ENCODE data around the gene F2R. TPM values are rescaled to one million over a fixed set of nuclear protein-coding genes. Genes with fewer than 3 reads are reported as not detected.

F2R gene
- polyA plus RNA-seq, 1 donor = 52.5 TPM

DNA sequence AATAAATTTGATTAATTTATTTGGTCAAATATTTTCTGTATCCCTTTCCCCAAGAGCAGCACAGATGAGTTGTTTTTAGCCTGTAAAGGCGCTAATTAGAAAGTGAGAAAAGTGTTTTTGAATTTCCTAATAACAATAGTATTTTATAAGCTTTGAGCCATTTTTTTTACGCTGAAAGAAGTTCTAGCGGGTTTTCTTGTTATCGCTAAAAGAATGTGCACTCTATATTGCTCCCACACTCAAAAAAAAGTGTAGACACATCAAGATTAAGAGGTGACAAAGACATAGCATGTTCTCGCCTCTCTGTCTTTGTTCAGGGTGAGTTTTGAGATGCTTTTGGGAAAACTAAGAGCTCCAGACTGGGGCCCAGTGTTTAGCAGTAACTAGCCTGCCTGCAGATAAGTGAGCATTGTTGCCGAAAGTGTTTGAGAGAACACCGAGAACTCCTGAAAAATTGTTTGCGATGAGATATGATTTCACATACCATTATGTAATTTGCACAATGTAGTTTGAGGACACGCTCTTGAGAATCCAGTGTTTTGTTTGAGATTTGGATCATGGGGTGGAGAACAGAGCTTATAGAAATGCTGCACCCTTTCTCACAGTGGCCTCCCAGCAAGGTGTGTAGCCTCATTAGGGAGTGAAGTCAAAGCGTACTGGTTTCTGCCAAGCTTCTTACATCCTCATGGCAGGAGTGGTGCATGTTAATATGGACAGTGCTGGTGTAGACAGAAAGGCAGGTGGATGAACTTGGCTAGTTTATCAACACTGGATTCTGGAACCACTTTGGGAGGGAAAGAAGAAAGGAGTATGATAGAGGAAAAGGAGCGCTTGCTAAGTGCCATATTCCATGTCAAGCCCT is 1.5 kb downstream of the F2R start:
- Histone ChIP-seq H3K4me1 (ENCODE audit: control insufficient read depth, insufficient read depth, low read length) (no peaks in the 10 kb centered on the region), H3K9me3 (ENCODE audit: control insufficient read depth, low read depth, low read length) (peaks cover 4% of the 10 kb centered on the region), H3K27me3 (ENCODE audit: control insufficient read depth, insufficient read depth, low read length) (peaks cover 14% of the 10 kb centered on the region), H3K4me3 (ENCODE audit: low read length) (peak overlapping the region; percentile 79), H3K27ac (ENCODE audit: low read length) (peak overlapping the region; percentile 11), H3K36me3 (ENCODE audit: control insufficient read depth, insufficient read depth, low read length) (no peaks in the 10 kb centered on the region)
- WGBS (ENCODE audit: insufficient coverage, low lambda C conversion rate) = 80% methylated on average over 1 of the region's 11 CpGs
- DNase-seq = peak in 1 of 2 donors; percentile 32

DNA sequence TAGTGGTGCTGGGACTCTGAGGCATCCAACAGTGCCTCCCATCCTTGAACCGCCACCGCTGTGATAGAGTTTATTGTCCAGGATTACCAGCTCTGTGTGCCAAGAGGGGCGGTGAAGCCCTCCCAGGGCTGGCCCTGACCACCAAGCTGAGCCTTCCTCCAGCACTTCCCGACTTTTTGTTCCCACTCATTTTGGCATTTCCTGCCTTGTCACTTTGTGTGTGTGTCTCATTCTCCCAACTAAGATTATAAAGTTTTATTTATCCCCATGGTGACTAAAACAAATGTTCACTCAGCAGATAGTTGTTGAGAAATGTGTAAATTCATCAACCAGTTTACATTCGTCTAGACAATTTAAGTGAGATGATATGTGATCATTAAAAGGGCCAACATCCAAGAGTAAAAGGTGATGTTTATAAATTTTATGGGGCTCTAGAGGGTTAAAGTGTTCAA is 2.5 kb downstream of the F2R start:
- Histone ChIP-seq H3K27ac (ENCODE audit: low read length) (no peak overlapping the region), H3K4me3 (ENCODE audit: low read length) (peak overlapping the region; percentile 79), H3K27me3 (ENCODE audit: control insufficient read depth, insufficient read depth, low read length) (peaks cover 14% of the 10 kb centered on the region), H3K36me3 (ENCODE audit: control insufficient read depth, insufficient read depth, low read length) (no peaks in the 10 kb centered on the region), H3K4me1 (ENCODE audit: control insufficient read depth, insufficient read depth, low read length) (no peaks in the 10 kb centered on the region), H3K9me3 (ENCODE audit: control insufficient read depth, low read depth, low read length) (peaks cover 4% of the 10 kb centered on the region)
- no peak for DNase-seq
- WGBS (ENCODE audit: insufficient coverage, low lambda C conversion rate) = 100% methylated on average over 1 of the region's 5 CpGs

DNA sequence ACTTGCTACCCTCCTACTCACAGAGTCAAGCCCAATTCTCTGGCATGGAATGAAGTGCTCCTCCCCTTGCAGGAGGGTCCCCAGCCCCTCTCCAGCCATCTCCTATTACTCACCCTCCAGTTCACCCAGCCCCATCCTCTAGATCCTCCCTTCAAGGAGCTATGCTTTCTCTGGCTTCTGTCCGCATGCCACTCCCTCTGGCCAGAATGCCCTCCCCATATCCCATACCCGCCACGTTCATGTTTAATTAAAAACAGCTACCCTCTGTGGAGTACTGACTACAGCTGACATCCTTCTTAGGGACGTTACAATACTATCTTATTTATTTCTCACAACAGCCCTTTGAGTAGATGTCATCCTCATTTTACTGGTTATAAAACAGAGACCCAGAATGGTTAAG is 3.0 kb downstream of the F2R start:
- WGBS (ENCODE audit: insufficient coverage, low lambda C conversion rate) = 87% methylated on average over 3 of the region's 4 CpGs
- no peak for DNase-seq
- H3K27ac ChIP-seq (ENCODE audit: low read length) = no peak overlapping the region

DNA sequence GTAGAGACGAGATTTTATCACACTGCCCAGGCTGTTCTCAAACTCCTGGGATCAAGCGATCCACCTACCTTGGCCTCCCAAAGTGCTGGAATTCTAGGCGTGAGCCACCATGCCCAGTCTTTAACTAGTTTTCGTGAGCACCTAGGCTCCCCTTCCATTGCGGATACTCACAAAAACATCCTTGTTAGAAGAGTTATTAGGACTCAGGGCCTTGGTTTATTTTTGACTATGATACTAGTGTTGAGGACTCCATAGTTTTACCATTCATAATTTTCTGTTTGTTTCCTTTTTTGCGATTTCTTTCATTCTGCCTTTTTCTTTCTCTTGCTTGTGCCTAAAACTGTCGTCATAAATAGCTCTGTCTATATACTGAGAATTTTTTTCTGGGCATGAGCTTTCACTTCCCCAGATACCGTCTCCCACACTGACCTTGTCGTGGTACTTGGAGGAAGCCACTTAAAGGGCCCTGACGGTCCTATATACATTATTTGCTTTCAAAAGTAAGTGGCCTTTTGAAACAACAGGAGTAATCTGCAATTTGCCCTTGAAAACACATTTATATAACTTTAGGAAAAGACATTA is 5.2 kb downstream of the F2R start:
- no peak overlapping the region for H3K4me3 ChIP-seq (ENCODE audit: low read length)
- no peak for DNase-seq
- H3K27me3 ChIP-seq (ENCODE audit: control insufficient read depth, insufficient read depth, low read length) = no peaks in the 10 kb centered on the region
- WGBS (ENCODE audit: insufficient coverage, low lambda C conversion rate) = 75% methylated on average over 4 of the region's 10 CpGs
- no peaks in the 10 kb centered on the region for H3K36me3 ChIP-seq (ENCODE audit: control insufficient read depth, insufficient read depth, low read length)
- no peaks in the 10 kb centered on the region for H3K9me3 ChIP-seq (ENCODE audit: control insufficient read depth, low read depth, low read length)
- no peak overlapping the region for H3K27ac ChIP-seq (ENCODE audit: low read length)
- no peaks in the 10 kb centered on the region for H3K4me1 ChIP-seq (ENCODE audit: control insufficient read depth, insufficient read depth, low read length)

More for the DNA sequence above, 3.0 kb downstream of the F2R start:
- Histone ChIP-seq H3K9me3 (ENCODE audit: control insufficient read depth, low read depth, low read length) (peaks cover 4% of the 10 kb centered on the region), H3K36me3 (ENCODE audit: control insufficient read depth, insufficient read depth, low read length) (no peaks in the 10 kb centered on the region), H3K4me1 (ENCODE audit: control insufficient read depth, insufficient read depth, low read length) (no peaks in the 10 kb centered on the region), H3K4me3 (ENCODE audit: low read length) (no peak overlapping the region), H3K27me3 (ENCODE audit: control insufficient read depth, insufficient read depth, low read length) (peaks cover 14% of the 10 kb centered on the region)

DNA sequence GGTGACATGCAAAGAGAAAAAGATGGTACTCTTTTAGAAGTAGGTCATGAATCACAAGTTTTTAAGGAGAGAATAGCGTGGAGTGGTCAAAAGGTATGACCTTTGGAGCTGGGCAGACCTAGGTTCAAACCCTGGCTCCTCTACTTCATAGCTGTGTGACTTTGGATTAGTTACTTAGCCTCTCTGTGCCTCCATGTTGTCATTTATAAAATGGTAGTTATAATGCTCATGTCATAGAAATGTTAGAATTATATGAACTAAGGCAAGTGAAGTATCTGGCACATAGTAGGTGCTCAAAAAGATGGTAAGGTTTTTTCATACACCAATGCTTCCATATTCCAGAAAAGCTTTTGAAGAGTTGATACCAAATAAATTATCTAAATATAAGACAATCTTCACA is 7.3 kb downstream of the F2R start:
- Histone ChIP-seq H3K27ac (ENCODE audit: low read length) (no peak overlapping the region), H3K4me1 (ENCODE audit: control insufficient read depth, insufficient read depth, low read length) (no peaks in the 10 kb centered on the region), H3K27me3 (ENCODE audit: control insufficient read depth, insufficient read depth, low read length) (no peaks in the 10 kb centered on the region), H3K4me3 (ENCODE audit: low read length) (no peak overlapping the region), H3K9me3 (ENCODE audit: control insufficient read depth, low read depth, low read length) (no peaks in the 10 kb centered on the region), H3K36me3 (ENCODE audit: control insufficient read depth, insufficient read depth, low read length) (no peaks in the 10 kb centered on the region)
- no peak for DNase-seq
- 100% methylated on average over 1 of the region's 1 CpG for WGBS (ENCODE audit: insufficient coverage, low lambda C conversion rate)

DNA sequence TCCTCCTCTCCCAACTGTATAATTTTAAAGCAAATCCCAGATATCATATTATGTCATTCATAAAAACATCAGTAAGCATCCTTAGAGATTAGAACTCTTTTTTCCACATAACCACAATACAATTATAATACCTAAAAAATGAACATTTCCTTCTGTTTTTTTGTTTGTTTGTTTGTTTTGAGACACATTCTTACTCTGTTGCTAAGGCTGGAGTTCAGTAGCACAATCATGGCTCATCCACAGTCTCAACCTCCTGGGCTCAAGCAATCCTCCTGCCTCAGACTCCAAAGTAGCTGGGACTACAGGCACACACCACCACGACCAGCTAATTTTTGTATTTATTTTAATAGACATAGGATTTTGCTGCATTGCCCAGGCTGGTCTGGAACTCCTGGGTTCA is 8.0 kb downstream of the F2R start:
- H3K9me3 ChIP-seq (ENCODE audit: control insufficient read depth, low read depth, low read length) = peaks cover 4% of the 10 kb centered on the region
- DNase-seq = no peak
- H3K36me3 ChIP-seq (ENCODE audit: control insufficient read depth, insufficient read depth, low read length) = no peaks in the 10 kb centered on the region
- no CpG with 5 or more reads among the region's 1 CpG for WGBS (ENCODE audit: insufficient coverage, low lambda C conversion rate)
- H3K27ac ChIP-seq (ENCODE audit: low read length) = no peak overlapping the region
- H3K27me3 ChIP-seq (ENCODE audit: control insufficient read depth, insufficient read depth, low read length) = no peaks in the 10 kb centered on the region
- no peak overlapping the region for H3K4me3 ChIP-seq (ENCODE audit: low read length)
- no peaks in the 10 kb centered on the region for H3K4me1 ChIP-seq (ENCODE audit: control insufficient read depth, insufficient read depth, low read length)

DNA sequence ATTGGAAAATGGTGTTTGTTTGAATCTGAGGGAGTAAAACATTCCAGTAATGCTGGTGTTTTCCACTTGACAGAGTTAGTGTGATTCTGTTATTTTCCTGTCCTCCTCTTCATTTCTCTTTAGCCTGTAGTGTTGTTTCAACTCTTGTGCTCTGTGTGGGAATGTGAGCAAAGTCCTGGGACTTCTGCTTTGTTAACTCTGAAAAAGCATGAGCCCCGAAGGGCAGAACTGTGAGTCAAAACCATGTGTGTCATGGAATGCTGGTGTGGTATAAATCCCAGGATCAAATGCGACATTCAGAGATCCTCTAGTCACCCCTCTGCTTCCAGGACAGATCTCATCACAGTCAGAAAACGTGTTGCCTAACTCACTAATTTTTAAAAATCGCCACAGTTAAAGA is 8.9 kb downstream of the F2R start:
- H3K9me3 ChIP-seq (ENCODE audit: control insufficient read depth, low read depth, low read length) = peaks cover 4% of the 10 kb centered on the region
- no peaks in the 10 kb centered on the region for H3K4me1 ChIP-seq (ENCODE audit: control insufficient read depth, insufficient read depth, low read length)
- WGBS (ENCODE audit: insufficient coverage, low lambda C conversion rate) = 80% methylated on average over 4 of the region's 4 CpGs
- no peaks in the 10 kb centered on the region for H3K36me3 ChIP-seq (ENCODE audit: control insufficient read depth, insufficient read depth, low read length)
- peak in 1 of 2 donors; percentile 30 for DNase-seq
- no peaks in the 10 kb centered on the region for H3K27me3 ChIP-seq (ENCODE audit: control insufficient read depth, insufficient read depth, low read length)
- no peak overlapping the region for H3K4me3 ChIP-seq (ENCODE audit: low read length)
- no peak overlapping the region for H3K27ac ChIP-seq (ENCODE audit: low read length)

DNA sequence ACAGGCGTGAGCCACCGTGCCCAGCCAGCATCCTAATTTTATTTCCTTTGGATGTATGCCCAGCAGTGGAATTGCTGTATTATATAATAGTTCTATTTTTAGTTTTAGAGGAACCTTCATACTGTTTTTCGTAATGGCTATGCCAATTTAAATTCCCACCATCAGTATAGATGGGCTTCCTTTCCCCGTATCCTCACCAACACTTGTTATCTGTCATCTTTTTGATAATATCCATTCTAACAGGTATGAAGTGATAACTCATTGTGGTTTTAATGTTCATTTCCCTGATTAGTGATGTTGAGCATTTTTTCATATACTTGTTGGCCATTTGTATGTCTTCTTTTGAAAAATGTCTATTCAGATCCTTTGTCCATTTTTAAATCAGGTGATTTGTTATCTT is 13.0 kb downstream of the F2R start:
- Histone ChIP-seq H3K27me3 (ENCODE audit: control insufficient read depth, insufficient read depth, low read length) (no peaks in the 10 kb centered on the region), H3K4me1 (ENCODE audit: control insufficient read depth, insufficient read depth, low read length) (no peaks in the 10 kb centered on the region), H3K9me3 (ENCODE audit: control insufficient read depth, low read depth, low read length) (peaks cover 8% of the 10 kb centered on the region), H3K36me3 (ENCODE audit: control insufficient read depth, insufficient read depth, low read length) (peaks cover 13% of the 10 kb centered on the region), H3K27ac (ENCODE audit: low read length) (no peak overlapping the region), H3K4me3 (ENCODE audit: low read length) (no peak overlapping the region)
- no peak for DNase-seq
- 94% methylated on average over 2 of the region's 4 CpGs for WGBS (ENCODE audit: insufficient coverage, low lambda C conversion rate)

DNA sequence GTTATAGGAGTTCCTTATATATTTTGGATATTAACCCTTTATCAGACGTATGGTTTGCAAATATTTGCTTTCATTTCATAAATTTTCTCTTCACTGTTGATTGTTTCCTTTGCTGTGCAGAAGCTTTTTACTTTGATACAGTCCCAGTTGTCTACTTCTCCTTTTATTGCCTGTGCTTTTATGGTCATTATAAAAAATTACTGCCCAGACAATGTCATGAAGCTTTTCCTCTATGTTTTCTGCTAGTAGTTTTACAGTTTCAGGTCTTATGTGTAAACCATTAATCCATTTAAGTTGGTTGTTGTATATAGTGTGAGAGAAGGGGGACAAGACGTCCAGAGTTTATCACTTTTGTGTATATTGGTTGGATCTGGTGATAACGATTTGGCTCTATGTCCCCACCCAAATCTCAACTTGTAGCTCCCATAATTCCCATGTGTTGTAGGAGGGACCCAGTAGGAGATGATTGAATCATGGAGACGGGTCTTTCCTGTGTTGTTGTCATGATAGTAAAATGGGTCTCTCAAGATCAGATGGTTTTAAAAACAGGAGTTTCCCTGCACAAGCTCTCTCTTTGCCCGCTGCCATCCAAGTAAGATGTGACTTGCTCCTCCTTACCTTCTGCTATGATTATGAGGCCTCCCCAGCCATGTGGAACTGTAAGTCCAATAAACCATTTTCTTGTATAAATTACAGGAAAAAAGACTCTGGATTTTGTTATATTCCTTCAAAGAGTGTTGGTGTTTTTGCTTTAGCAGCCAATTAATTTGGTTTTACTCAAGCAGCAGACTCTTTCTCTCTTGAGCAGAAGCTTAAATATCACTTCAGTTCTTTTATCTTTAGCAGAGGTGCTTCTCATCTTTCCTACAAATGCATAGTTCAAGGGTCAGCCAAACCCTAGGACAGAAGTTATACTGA is 13.7 kb downstream of the F2R start:
- H3K9me3 ChIP-seq (ENCODE audit: control insufficient read depth, low read depth, low read length) = peaks cover 8% of the 10 kb centered on the region
- no peak for DNase-seq
- no peaks in the 10 kb centered on the region for H3K27me3 ChIP-seq (ENCODE audit: control insufficient read depth, insufficient read depth, low read length)
- H3K4me1 ChIP-seq (ENCODE audit: control insufficient read depth, insufficient read depth, low read length) = no peaks in the 10 kb centered on the region
- no peak overlapping the region for H3K27ac ChIP-seq (ENCODE audit: low read length)
- no peak overlapping the region for H3K4me3 ChIP-seq (ENCODE audit: low read length)
- 100% methylated on average over 1 of the region's 5 CpGs for WGBS (ENCODE audit: insufficient coverage, low lambda C conversion rate)
- peaks cover 18% of the 10 kb centered on the region for H3K36me3 ChIP-seq (ENCODE audit: control insufficient read depth, insufficient read depth, low read length)

DNA sequence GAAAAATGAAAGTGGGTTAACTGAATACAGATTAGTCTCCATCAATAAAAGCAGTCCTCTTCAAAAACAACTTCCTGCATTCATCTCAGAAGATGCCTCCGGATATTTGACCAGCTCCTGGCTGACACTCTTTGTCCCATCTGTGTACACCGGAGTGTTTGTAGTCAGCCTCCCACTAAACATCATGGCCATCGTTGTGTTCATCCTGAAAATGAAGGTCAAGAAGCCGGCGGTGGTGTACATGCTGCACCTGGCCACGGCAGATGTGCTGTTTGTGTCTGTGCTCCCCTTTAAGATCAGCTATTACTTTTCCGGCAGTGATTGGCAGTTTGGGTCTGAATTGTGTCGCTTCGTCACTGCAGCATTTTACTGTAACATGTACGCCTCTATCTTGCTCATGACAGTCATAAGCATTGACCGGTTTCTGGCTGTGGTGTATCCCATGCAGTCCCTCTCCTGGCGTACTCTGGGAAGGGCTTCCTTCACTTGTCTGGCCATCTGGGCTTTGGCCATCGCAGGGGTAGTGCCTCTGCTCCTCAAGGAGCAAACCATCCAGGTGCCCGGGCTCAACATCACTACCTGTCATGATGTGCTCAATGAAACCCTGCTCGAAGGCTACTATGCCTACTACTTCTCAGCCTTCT is 16.6 kb downstream of the F2R start:
- Histone ChIP-seq H3K9me3 (ENCODE audit: control insufficient read depth, low read depth, low read length) (peaks cover 8% of the 10 kb centered on the region), H3K27me3 (ENCODE audit: control insufficient read depth, insufficient read depth, low read length) (no peaks in the 10 kb centered on the region), H3K4me3 (ENCODE audit: low read length) (no peak overlapping the region), H3K36me3 (ENCODE audit: control insufficient read depth, insufficient read depth, low read length) (peaks cover 18% of the 10 kb centered on the region), H3K27ac (ENCODE audit: low read length) (no peak overlapping the region), H3K4me1 (ENCODE audit: control insufficient read depth, insufficient read depth, low read length) (no peaks in the 10 kb centered on the region)
- no peak for DNase-seq
- no CpG with 5 or more reads among the region's 15 CpGs for WGBS (ENCODE audit: insufficient coverage, low lambda C conversion rate)
